GM19240 (cell line): ENCODE data around the gene GSG1L.
A peak's percentile ranks its signal among the peaks of the same experiment; 100 is the strongest.
"Not testable (repeated sequence)": the region's sequence is repeated elsewhere in the genome, so short reads cannot be mapped to it uniquely, and the experiment has no call there.

Experiments
- DNase-seq: peaks from one replicate; pipeline ENCODE4 v3.0.0; 2011; ENCODE audit warnings: low spot score; ENCODE audit not compliant: insufficient read length

Gene GSG1L

GRCh38 chr16:27983244-27983643 is 80.3 kb downstream of the GSG1L start:
- no peak for DNase-seq

GRCh38 chr16:27982184-27982583 is 81.3 kb downstream of the GSG1L start:
- DNase-seq, result no peak

GRCh38 chr16:27980919-27981700 is 82.4 kb downstream of the GSG1L start:
- no peak for DNase-seq

GRCh38 chr16:27980076-27980775 is 83.3 kb downstream of the GSG1L start:
- DNase-seq, result no peak

- not testable (repeated sequence) for DNase-seq
Observed at GRCh38 chr16:27979668-27980067, 83.8 kb downstream of the GSG1L start.

- no peak for DNase-seq
Observed at GRCh38 chr16:27978876-27979275, 84.6 kb downstream of the GSG1L start.

GRCh38 chr16:27977966-27978365 is 85.5 kb downstream of the GSG1L start:
- no peak for DNase-seq

GRCh38 chr16:27976990-27977389 is 86.5 kb downstream of the GSG1L start:
- DNase-seq, result no peak

- no peak for DNase-seq
Observed at GRCh38 chr16:27974896-27975540, 88.5 kb downstream of the GSG1L start.

GRCh38 chr16:27973678-27974077 is 89.8 kb downstream of the GSG1L start:
- DNase-seq, result no peak

GRCh38 chr16:27972500-27972899 is 91.0 kb downstream of the GSG1L start:
- peak; percentile 37 for DNase-seq

GRCh38 chr16:27969574-27969973 is 93.9 kb downstream of the GSG1L start:
- no peak for DNase-seq

GRCh38 chr16:27967169-27967568 is 96.3 kb downstream of the GSG1L start:
- DNase-seq, result no peak

GRCh38 chr16:27966756-27967155 is 96.8 kb downstream of the GSG1L start:
- no peak for DNase-seq

GRCh38 chr16:27965801-27966200 is 97.7 kb downstream of the GSG1L start:
- DNase-seq, result no peak

GRCh38 chr16:27963471-27963965 is 100.0 kb downstream of the GSG1L start:
- no peak for DNase-seq

- no peak for DNase-seq
Observed at GRCh38 chr16:27962197-27962596, 101.3 kb downstream of the GSG1L start.

- DNase-seq, result no peak
Observed at GRCh38 chr16:27961296-27961620, 102.3 kb downstream of the GSG1L start.

GRCh38 chr16:27960619-27961295 is 102.8 kb downstream of the GSG1L start:
- DNase-seq, result no peak

GRCh38 chr16:27959914-27960313 is 103.6 kb downstream of the GSG1L start:
- DNase-seq, result no peak

GRCh38 chr16:27954191-27954590 is 109.3 kb downstream of the GSG1L start:
- DNase-seq, result no peak

GRCh38 chr16:27952811-27953210 is 110.7 kb downstream of the GSG1L start:
- DNase-seq, result no peak
